Kidney tubule cell (primary cell): ENCODE results near the gene EVL.

ENCODE experiments used
- DNase-seq: peaks from one replicate; pipeline ENCODE4 v3.0.0-alpha.2; 2018; ENCODE audit warnings: low spot score

Gene EVL

DNA sequence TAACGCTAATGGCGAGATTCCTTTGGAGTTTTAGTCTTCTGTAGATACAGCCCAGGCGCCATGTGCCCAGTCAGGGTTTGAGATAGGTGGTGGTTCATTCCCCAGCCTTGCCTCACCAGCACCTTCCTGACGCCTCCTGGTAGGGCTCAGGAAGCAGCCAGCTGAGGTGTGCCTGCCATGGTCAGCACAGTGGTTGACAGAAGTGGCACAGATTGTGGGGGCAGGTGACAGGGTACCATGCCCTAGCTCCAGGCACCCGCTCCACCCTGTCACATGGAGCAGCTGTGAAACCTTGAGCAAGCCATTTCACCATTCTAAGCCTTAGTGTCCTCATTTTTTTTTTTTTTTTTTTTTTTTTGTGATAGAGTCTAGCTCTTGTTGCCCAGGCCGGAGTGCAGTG, 45.6 kb downstream of the EVL start:
- DNase-seq = no peak

DNA sequence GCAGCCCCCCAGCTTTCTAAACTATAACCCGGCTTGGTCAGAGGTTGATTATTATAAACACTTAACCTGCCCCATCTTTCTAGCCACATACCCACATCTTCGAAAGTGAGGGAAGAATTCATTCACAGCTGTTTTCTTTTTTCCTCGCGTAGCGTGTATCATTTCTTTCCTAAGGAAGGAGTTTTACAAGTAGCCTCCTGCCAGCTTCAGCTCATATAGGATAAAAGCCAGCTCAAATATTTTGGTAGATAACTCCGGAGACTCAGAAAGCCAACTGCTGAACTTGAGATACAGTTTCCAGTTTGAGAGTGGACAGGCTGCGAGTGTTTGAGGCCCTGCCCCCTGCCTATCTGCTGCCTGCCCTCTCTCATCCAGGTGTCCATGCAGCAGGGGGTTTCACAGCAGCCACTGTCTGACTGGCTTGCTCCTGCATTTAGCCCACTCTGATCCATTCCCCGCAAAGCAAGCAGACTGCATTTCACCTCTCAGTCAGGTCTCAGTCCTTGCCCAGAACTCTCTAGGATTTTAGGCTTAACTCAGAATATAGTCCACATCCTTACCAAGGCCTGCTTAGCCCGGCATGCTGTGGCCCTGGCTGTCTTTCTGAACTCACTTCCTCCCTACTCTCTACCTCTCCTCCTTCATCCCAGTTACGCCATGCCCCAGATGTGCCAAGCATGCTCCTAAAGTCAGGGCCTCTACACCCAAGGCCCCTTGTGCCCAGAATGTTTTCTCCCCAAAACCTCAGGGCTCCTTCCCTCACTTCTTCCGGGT, 46.9 kb downstream of the EVL start:
- DNase-seq = no peak

DNA sequence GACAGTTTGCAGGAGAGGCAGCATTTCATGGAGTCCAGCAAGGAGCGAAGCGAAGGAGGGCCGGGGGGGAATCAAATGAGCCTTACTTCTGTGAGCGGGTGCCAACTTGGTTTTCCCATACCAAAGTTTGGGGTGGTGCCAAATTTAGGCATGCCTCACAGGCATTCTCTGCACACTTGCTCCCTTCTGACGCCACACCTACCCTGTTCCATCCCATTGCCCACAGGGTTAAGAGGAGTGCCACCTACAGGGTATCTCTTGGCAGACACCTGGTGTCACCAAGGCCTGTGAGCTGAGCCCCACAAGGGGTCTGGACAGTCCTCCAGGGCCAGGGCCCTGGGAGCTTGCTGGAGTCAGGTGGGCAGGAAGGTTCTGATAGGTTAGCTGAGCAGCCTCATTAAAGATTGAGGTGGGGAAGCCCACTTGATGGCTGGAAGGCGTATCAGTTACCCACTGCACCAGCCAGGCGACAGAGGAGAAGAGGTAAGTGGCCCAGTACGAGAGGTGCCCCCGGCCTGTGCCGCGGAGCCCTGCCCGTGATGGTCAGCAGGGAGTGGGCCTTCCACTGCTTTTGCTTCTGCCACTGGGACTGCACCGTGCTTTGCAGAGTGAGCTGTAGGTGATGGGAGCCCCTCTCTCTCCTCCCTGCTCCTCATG, 49.0 kb downstream of the EVL start:
- peak; percentile 28 for DNase-seq

DNA sequence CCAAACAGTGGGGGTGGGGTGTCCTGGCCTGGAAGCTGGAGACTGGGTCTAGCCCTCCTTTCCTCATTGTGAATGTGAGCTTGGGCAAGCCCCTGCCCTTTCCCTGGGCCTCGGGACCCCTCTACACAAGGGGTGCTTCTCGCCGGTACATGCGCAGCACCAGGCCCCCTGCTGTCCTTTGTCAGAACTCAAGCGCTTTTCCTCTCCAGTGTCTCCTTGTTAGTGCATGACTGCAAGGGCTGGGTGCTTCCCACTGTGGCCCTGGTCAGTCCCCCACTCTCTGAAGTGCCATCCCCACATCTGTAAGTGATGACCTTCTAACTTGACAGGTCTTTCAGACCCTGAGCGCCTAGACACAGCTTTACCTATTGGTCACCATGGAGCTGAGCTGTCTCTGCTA, 50.0 kb downstream of the EVL start:
- DNase-seq = no peak

DNA sequence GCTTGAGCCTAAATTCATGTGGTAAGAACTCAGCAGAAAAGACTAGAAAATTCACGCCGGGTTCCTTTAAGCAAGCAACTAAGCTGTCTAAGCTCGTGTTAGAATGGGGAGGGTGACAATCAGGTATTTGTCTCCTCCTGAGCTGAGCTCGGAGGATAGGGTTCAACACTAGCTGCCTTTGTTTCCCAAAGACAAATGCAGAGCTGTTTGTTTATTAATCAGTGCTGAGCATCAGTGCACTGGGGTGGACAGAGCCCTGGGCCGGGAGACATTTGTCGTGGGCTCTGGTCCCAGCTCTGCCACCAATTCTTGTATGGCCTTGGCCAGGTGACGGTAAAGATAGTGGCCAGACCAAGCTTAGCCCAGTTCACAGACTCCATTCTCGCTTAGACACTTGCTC, 50.5 kb downstream of the EVL start:
- DNase-seq = no peak

DNA sequence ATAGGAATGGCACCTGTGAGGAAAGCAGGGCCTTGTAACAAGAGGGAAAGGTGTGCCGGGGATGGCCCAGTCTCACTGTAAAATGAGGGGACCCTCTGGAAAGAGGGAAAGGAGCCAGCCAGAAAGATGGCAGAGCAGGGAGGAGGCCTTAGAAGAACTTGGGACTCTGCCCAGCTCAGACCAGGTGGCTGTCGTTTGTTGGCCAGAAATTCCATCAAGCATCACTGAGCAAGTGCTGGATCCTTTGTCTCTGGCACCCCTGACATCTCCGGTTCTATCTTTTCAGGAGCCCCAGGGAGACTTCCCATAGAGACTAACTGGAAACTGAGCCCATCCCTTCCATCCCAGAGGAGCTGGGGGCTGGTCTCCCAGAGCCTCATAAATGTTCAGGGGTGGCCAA, 50.9 kb downstream of the EVL start:
- no peak for DNase-seq

DNA sequence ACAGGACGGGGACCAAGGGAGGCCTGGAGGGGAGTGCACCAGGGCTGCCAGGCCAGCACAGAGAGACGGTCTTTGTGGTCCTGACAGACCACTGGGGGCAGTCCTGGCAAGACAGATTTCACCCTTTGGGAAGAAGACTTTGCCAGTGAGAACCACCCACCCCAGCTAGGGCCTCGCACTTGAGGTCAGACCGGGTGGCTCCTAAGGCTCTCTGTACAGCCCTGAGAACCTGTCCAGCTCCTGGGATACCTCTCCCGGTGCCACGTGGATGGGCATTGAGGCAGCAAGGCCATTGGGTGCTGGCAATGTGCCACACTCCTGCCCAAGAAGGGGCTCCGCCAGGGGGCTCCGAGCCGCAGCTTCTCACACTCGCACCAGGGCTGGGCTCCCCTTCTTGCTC, 51.8 kb downstream of the EVL start:
- DNase-seq = no peak

DNA sequence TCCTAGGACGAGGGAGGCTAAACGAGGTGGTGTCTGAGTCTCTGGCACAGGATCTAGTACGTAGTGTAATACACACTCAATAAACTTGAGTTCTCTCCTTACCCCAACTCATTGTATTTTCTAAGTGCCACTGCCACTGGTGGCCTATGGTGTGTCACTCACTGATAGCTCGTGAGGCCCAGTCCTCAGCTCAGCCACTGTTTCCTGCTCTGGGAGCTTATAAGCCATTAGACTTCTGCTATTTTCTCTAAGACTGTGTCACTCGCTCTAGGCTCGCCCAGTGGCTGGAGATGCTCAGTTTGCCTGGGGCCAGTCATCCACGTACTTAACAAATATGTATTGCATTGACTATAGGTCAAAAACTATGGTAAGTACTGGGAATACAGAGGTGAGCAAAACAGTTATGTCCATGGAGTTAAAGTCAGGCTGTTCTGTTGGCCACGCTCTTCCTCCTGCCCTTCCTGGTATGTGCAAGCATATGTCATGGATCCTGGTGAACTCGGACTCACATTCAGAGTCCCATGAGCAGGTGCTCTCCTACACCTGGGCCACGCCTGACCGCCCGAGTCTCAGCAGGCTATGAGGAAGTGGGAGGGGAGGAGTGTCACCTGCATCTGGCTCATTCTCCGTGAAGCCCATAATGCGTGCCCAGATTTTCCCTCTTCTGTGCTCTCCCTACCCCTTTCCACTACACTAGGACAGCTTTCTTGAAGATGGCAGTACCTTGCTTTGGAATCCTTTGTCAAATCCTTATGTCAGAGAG, 52.6 kb downstream of the EVL start:
- peak; percentile 74 for DNase-seq

DNA sequence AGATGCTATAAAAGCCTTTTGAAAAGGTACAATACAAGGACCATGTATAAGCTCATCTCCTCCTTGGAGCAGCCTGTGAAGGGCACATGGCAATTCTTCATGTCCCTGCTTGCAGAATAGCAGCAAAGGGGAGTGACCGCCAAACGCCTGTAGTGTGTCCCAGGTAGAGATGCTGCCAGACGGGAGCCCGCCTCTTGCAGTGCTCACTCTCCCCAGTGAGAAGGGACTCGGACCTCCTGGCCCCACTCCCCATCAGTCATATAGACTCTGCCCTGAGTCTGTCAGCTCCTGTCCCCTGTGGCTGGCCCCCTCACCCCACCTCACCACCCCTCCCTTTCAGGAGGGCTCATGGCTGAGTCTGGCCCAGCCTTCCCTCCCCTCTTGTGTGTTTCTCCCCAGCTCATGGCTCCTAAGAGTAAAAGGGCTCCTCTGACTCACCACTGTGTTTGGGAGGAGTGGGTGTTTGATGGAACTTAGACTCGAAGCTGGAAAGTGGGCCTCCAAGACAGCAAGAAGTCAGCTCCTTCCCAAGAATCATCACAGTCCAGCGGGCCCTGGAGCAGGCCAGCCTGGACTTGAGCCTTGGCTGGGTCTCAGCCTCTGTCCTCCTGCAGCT, 53.3 kb downstream of the EVL start:
- DNase-seq = no peak

DNA sequence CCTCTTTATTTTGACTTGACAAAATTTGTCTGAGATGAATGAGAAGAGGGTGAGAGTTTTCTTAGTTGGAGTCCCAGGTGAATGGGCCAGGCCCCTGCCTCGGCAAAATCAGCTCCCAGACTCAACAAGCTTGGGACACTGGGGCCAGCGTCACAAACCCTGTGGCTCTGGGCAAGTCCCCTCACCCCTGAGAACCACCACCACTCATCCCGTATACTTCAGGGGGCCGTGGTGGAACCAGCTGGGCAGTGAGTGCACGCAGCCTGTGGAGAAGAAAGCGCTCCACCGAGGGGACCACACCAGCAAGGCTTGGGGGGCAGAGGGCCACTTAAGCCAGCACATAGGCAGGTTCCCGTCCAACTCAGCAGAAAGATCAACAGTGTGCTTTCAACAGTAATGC, 54.0 kb downstream of the EVL start:
- no peak for DNase-seq

DNA sequence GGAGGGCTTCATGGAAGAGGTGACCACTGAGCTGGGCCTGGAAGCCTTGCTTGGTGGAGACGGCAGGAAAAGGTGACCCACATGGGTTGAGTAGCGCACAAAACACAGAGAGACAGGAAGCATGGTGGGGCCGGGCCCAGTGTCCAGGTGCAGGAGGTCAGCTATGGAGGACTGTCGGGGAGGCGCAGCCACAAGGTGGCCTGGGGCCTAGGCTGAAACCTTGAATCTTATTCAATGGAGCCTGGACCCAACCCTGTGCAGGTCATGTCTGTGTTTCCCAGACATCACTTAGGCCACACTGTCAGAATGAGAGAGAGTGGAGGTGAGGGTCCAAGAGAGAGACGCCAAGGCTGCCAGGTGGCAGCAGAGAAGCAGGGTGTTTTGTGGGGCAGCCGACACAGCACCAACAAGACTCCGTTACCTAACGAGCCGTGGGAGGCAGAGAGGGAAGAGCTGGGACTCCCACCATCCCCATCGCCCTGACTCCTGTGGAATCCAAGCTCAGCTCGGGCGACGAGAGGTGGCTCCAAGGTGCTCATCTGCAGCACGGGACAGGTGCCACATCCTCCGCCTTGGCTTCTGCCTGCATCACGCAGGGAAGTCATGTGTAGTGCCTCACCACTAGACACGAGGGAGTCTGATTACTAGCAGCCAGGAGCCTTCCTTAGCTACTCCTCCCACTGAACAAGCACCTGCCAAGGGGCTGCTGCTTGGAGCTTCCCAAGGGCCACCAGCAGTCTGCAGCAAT, 55.5 kb downstream of the EVL start:
- no peak for DNase-seq

DNA sequence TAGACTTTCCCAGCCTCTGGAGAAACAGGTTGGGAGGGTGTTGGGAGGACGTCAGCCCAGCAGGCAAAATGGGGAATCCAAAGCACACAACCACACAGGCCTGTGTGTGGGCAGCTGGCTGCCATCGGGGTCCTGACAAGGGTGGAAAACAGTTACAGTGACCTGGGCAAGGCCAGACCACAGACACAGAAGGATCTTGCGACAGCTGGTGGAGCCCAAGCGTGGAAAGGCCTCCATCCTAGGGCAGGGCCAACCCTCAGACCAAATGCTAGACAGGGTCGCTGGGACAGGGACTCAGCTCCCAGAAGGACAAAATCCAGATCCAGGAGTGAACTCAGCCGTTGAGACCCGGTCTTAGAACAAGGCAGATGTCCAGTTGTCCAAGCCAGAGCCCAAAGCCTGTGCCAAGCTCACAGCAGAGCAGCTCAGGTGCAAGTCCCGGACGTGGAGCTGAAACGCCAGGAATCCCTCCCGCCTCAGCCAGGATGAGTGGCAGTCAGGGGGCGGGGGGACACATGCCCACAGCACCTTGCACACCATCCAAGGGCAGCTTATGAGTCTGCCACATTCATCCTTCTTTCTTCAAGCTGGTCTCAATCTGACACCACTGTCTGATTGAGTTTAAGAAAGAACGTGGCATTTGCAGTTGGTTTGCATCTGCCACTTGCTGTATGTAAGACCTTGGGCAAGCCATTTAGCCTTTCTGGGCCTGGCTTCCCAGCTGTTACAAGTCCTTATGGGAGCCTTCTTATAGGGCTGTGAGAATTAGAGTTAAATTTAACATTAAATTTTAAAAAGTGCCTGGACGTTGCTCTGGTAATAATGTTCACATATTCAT, 56.6 kb downstream of the EVL start:
- no peak for DNase-seq

DNA sequence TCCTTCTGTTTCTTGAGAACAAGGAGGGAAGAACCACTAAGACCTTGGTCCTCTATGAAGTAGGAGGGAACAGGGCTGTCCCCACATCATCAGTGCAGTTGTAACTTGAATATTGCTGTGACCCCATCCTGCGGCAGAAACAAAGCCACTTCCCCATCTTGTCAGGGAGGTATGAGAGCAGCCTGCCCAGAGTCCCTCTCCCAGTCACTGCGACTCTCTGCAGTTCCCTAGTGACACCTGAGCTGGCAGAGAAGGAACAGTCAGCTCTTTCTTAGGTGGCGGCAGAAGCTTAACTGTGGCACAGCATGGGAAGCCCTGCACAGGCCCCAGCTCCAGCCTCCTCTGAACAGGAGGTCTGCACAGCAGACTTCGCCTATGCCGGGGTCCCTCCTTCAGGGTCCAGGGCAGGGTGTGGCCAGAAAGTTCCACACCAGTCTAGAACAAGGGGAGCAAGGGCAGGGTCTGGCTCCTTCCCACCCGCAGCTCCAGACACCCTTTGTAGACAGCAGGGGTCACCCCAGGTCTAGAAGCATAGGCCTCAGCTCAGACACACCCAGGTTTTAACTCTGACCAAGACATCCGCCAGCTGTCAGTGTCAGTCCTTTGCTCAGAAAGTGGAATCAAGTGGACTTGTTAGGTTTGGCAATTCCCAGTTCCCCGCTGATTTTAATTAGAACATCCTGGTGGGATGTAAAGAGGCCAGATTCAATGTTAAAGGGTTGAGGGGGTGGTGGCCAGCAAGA, 57.4 kb downstream of the EVL start:
- DNase-seq = no peak

DNA sequence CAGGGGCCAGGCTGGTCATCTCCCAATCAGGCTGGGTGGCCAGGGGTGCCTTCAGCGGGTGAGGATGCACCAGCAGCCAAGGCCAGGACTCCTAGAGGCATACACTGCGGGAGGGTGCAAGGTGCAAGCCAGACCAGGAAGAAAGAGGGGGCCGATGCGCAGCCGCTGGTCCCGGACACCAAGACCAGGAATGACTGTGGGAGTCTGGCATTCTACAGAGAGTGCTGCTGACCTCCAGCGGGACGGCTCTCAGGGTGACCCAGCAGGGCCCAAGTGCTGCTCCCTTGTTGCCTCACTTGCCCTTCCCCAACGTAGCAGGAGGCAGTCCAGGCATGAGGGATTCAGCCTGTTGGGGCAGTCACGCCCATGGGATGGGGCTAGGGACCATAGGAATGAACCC, 58.4 kb downstream of the EVL start:
- no peak for DNase-seq

DNA sequence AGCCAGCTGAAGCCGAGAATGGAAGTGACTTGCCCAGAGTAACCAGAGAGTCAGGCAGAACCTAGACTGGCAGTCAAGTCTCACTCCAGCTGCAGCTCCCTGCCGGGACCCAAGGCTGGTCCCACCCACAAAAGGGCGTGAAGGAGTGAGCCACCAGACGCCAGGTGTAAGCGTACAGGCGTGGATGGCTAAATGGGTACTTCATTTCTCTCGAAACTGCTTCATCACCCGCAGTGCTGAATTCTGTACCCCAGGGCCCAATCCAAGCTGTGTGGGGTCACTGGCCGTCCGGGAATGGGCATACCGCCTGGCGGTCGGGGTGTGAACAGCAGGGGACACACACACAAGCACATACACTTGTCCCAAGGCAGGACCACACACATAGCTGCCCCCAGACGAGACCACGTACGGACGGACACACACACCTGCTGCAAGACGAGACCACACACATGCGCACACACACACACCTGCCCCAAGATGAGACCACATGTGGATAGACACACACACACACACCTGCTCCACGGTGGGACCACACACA, 59.4 kb downstream of the EVL start:
- DNase-seq = no peak

DNA sequence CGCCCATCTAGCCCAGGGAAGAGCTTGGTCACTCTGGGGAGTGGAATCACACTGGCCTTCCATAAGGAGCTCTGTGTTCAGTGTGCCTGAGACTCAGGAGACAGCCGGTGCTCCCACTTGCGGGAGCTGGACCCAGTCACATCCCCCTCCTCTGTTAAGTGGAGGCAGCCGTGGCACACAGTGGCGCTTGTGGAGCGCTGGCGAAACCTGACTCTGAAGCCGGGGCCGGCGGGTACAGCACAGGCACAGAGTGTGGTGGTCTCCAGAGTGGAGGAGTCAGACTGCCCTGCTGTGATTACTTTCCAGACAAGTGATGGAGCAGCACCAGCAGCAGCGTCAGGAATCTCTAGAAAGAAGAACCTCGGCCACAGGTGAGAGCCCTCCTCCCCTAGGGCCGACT, 61.2 kb downstream of the EVL start:
- no peak for DNase-seq

DNA sequence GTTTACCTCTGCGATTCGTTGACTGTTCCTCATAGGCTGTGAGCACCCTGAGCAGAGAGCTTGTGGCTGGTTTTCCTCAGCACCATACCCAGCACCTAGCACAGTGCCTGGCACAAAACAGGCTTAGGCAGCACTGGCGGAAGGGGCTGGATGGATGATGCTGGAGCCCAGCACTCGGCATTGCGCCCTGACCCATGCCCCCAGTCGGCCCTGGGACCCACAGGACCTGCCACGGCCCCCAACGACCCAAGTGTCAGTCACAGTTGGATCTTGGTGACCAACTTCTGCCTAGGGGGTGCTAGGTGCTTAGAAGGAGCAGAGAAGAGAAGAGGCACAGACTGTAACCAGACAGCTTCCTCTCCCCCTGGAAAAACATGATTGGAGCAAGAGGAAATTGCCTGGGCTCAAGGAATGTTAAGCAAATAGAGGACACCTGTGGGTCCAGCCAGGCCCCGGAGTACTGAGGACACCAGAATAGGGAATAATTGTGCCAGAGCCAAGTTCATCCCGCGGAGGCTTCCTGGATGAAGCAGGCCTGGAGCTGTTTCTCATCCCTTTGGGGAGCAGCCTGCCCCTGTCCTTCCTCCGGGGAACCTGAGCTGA, 62.7 kb downstream of the EVL start:
- DNase-seq = no peak

DNA sequence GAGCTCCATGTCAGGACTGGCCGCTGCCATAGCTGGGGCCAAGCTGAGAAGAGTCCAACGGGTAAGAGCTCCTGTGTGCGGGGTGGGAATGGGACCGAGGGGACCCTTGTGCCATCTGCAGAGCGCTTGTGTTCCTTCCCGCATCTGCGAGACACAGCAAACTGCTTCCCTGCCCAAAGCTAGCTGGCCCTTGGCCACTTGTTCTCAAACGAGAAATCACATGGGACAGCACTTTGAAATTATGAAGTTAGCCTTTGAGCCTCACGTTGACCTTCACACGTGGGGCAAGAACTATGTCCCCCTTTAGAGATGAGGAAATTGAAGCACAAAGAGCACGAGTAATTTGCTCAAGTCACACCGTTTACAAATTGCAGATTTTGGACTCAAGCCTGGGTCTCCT, 63.5 kb downstream of the EVL start:
- DNase-seq = no peak

DNA sequence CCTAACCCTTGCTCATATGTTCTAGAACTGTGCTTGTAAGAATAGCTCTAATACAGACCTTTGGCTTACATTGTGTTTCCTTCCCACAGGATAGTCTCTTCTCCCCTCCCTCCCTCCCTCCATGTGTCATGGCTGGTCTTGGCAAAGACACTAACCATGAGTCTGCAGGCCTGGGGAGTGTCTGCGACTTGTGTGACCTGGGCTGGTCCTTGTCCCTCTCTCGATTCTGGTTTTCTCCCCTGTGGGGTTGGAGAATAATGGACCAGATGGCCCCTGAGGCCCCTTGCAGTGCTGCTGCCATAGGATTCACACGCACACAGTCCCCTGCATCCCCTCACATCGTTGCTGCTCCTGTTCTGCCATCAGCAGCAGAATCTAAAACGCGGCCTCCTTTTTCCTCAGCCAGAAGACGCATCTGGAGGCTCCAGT, 64.0 kb downstream of the EVL start:
- DNase-seq = no peak

DNA sequence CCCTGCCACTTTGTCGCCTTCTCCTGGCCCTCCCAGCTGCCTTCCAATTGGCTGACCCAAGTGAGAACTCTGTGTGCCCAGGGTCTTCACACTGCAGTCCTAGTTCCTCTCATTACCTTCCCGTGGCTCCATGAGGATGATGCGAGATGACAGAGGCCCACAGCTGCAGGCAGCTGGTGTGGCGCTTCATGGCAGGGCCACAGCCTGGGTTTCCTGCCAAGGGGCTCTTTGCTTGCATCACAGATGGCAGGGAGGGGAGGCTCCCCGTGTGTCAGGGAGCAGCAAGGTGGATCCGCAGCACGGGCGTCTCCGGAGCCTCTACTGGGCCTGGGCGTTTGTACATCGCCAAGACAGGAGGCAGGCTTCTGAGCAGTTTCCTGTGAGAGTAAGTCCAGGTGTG, 65.3 kb downstream of the EVL start:
- DNase-seq = no peak
